SK-N-SH (cell line): ENCODE results near the gene SHISAL1. TPM values are rescaled to one million over a fixed set of nuclear protein-coding genes. Genes with fewer than 3 reads are reported as not detected.

Experiments used
- CTCF ChIA-PET: fragments of 300-600, 350-600 bp; formaldehyde crosslinking; extraction: SDS; loops from one replicate; lab custom pipeline; 2021; lab: Yijun Ruan, JAX
- POLR2A ChIA-PET: fragments of 350-600 bp; sonication (Branson Sonifier 250); formaldehyde crosslinking; extraction: SDS; loops from one replicate; lab custom pipeline; 2020; ENCODE audit warnings: antibody characterized with exemption, inconsistent platforms; lab: Yijun Ruan, JAX
- DNase-seq: peaks from one replicate; pipeline ENCODE4 v3.0.0; 2012
- H2AFZ ChIP-seq: fragments of 200-600 bp; sonication (generic); 2 replicates; pipeline ENCODE4 v1.8.1; 2016; ENCODE audit warnings: antibody characterized with exemption, mild to moderate bottlenecking, low read depth
- H3F3A ChIP-seq: fragments of 200-600 bp; sonication (generic); replicated peaks from 2 replicates; pipeline ENCODE3; 2016; ENCODE audit warnings: antibody characterized with exemption, mild to moderate bottlenecking; ENCODE audit not compliant: insufficient read depth
- H3K27ac ChIP-seq, 2 experiments: fragments of 200-500 bp in 1 of 2; fragments of 200-600 bp in 1 of 2; sonication (Bioruptor generic) in 1 of 2; sonication (generic), shearing (Covaris generic) in 1 of 2; 2 replicates each; pipeline versions ENCODE4 v1.5.1 to v1.6.1; 2014 to 2016; ENCODE audit warnings: low read depth in 2 of 2, inconsistent platforms in 1 of 2, low read length in 1 of 2, mild to moderate bottlenecking in 1 of 2, mixed read lengths in 1 of 2
- H3K27me3 ChIP-seq: fragments of 200-600 bp; sonication (generic), shearing (Covaris generic); 2 replicates; pipeline ENCODE4 v1.6.1; 2016; ENCODE audit warnings: mixed run types; ENCODE audit not compliant: insufficient read depth
- H3K36me3 ChIP-seq, 2 experiments: fragments of 200-500 bp in 1 of 2; fragments of 200-600 bp in 1 of 2; sonication (Bioruptor generic) in 1 of 2; sonication (generic) in 1 of 2; replicated peaks in 1 of 2; 2 replicates each; pipeline versions ENCODE3 to v1.5.1; 2014 to 2016; ENCODE audit warnings: low read length in 1 of 2, mild to moderate bottlenecking in 1 of 2; ENCODE audit not compliant: insufficient read depth in 2 of 2, control insufficient read depth in 1 of 2
- H3K4me1 ChIP-seq, 2 experiments: fragments of 200-500 bp in 1 of 2; fragments of 200-600 bp in 1 of 2; sonication (Bioruptor generic) in 1 of 2; sonication (generic), shearing (Covaris generic) in 1 of 2; 2 replicates each; pipeline versions ENCODE4 v1.5.1 to v1.6.1; 2014 to 2016; ENCODE audit warnings: low read depth in 1 of 2, low read length in 1 of 2, mixed run types in 1 of 2; ENCODE audit not compliant: insufficient read depth in 2 of 2, control insufficient read depth in 1 of 2
- H3K4me2 ChIP-seq: fragments of 200-600 bp; sonication (generic), shearing (Covaris generic); 2 replicates; pipeline ENCODE4 v1.6.1; 2017; ENCODE audit warnings: mixed run types
- H3K4me3 ChIP-seq, 2 experiments: fragments of 200-500 bp in 1 of 2; fragments of 200-600 bp in 1 of 2; sonication (Bioruptor generic) in 1 of 2; sonication (generic), shearing (Covaris generic) in 1 of 2; 2 replicates each; pipeline versions ENCODE4 v1.5.1 to v1.8.1; 2014 to 2016; ENCODE audit warnings: low read depth in 2 of 2, inconsistent platforms in 1 of 2, low read length in 1 of 2, mild to moderate bottlenecking in 1 of 2, mixed read lengths in 1 of 2, moderate library complexity in 1 of 2
- H3K79me2 ChIP-seq: fragments of 200-600 bp; sonication (generic); 2 replicates; pipeline ENCODE4 v1.8.1; 2017; ENCODE audit warnings: mild to moderate bottlenecking; ENCODE audit not compliant: insufficient read depth
- H3K9ac ChIP-seq: fragments of 200-600 bp; sonication (generic); 2 replicates; pipeline ENCODE4 v1.6.1; 2017; ENCODE audit warnings: mixed run types
- H3K9me2 ChIP-seq: fragments of 200-600 bp; sonication (generic); 2 replicates; pipeline ENCODE4 v1.6.1; 2017; ENCODE audit warnings: mixed run types
- H3K9me3 ChIP-seq: fragments of 200-600 bp; sonication (generic); 2 replicates; pipeline ENCODE4 v1.6.1; 2017; ENCODE audit warnings: mixed run types, mild to moderate bottlenecking, moderate library complexity
- H4K20me1 ChIP-seq: fragments of 200-600 bp; sonication (generic); 2 replicates; pipeline ENCODE4 v1.6.1; 2017; ENCODE audit warnings: mild to moderate bottlenecking, mixed run types; ENCODE audit not compliant: insufficient read depth
- CHD2 ChIP-seq: fragments of 150-350 bp; IDR thresholded peaks from 2 replicates; pipeline ENCODE4 v1.6.1; 2018; ENCODE audit warnings: low read length; ENCODE audit not compliant: partially characterized antibody
- FOSL2 ChIP-seq: IDR thresholded peaks from 2 replicates; pipeline ENCODE4 v1.4.0; 2012; ENCODE audit warnings: low read depth, mild to moderate bottlenecking, moderate library complexity, borderline replicate concordance
- GABPA ChIP-seq: IDR thresholded peaks from 2 replicates; pipeline ENCODE4 v1.4.0; 2012; ENCODE audit warnings: low read depth, mild to moderate bottlenecking
- GATA2 ChIP-seq: sonication (generic); formaldehyde crosslinking; IDR thresholded peaks from 2 replicates; pipeline ENCODE4 v1.5.0; 2020; ENCODE audit warnings: mild to moderate bottlenecking, missing genetic modification reagents
- IRF3 ChIP-seq: fragments of 150-350 bp; IDR thresholded peaks from 2 replicates; pipeline ENCODE4 v1.6.1; 2016; ENCODE audit warnings: mild to moderate bottlenecking, low read depth, low read length
- MEF2A ChIP-seq: IDR thresholded peaks from 2 replicates; pipeline ENCODE4 v1.4.0; 2012; ENCODE audit warnings: low read depth, borderline replicate concordance
- PBX3 ChIP-seq: IDR thresholded peaks from 2 replicates; pipeline ENCODE4; 2012
- POLR2AphosphoS5 ChIP-seq: IDR thresholded peaks from 2 replicates; pipeline ENCODE4 v1.6.1; 2012; ENCODE audit warnings: low read depth, low read length
- RAD21 ChIP-seq: IDR thresholded peaks from 2 replicates; pipeline ENCODE4 v1.6.1; 2012; ENCODE audit warnings: mild to moderate bottlenecking, low read length
- RFX5 ChIP-seq: IDR thresholded peaks from 2 replicates; pipeline ENCODE4 v1.6.1; 2012; ENCODE audit warnings: mild to moderate bottlenecking, improper control_type of control experiment, low read length
- SIN3A ChIP-seq: IDR thresholded peaks from 2 replicates; pipeline ENCODE4 v1.6.1; 2012; ENCODE audit warnings: low read depth, mild to moderate bottlenecking, low read length, moderate library complexity, borderline replicate concordance
- SMC3 ChIP-seq: IDR thresholded peaks from 2 replicates; pipeline ENCODE4 v1.6.1; 2012; ENCODE audit warnings: low read depth, low read length, improper control_type of control experiment
- WGBS: methylation state at CpG from one replicate; pipeline ENCODE4 v1.1.6; 2017; ENCODE audit warnings: low lambda C conversion rate; 5-methylcytosine and 5-hydroxymethylcytosine counted together
- polyA plus RNA-seq, 3 experiments: library from polyadenylated mRNA; depleted of rRNA; stranded (reverse); fragments of >200 nt; gene quantifications; 2 replicates each; pipeline ENCODE4 v1.2.3, GENCODE V29; 2012

SHISAL1 gene
- polyA plus RNA-seq, 1 of the 3 experiments (the other 2 are of a cell fraction), result 0.10 TPM

- ChIA-PET CTCF (no interaction called here), POLR2A (no interaction called here)
- Histone ChIP-seq H2AFZ (no peak overlapping the region), H4K20me1 (no peaks in the 10 kb centered on the region), H3K9me2 (no peaks in the 10 kb centered on the region), H3K9ac (no peak overlapping the region), H3K4me1 (peaks cover 11 to 12% of the 10 kb centered on the region in 2 experiments; a peak in 3 of 4 replicates), H3K27ac (no peak overlapping the region), H3K27me3 (no peaks in the 10 kb centered on the region), H3K79me2 (no peaks in the 10 kb centered on the region), H3K9me3 (no peaks in the 10 kb centered on the region), H3K36me3 (no peaks in the 10 kb centered on the region), H3F3A (peaks cover 6% of the 10 kb centered on the region), H3K4me2 (no peak overlapping the region), H3K4me3 (no peak overlapping the region)
- WGBS, result 86% methylated on average over 9 of the region's 16 CpGs
- TF ChIP-seq SIN3A (no peak), IRF3 (no peak), RAD21 (no peak), GABPA (no peak), CHD2 (no peak), SMC3 (no peak), POLR2AphosphoS5 (no peak), RFX5 (no peak), MEF2A (no peak), FOSL2 (no peak)
- DNase-seq, result no peak
These were observed 745 bp upstream of the SHISAL1 start for GRCh38 chr22:44313385-44314006.

GRCh38 chr22:44311855-44312170 lies 938 bp downstream of the SHISAL1 start:
- ChIA-PET POLR2A (no interaction called here), CTCF (interaction anchor here (1.7 kb wide), 1 partner anchor 9 kb away, joined by 5 read pairs; no protein-coding TSS in a partner anchor)
- Histone ChIP-seq H3K4me1 (peaks cover 4 to 12% of the 10 kb centered on the region in 2 experiments; a peak in 3 of 4 replicates), H3K9me2 (no peaks in the 10 kb centered on the region), H3K79me2 (no peaks in the 10 kb centered on the region), H3K36me3 (no peaks in the 10 kb centered on the region), H3K27ac (peak overlapping the region in 1 of 2 experiments; percentile 37; a peak in 2 of 4 replicates), H4K20me1 (no peaks in the 10 kb centered on the region), H3K4me3 (no peak overlapping the region), H3F3A (peaks cover 6% of the 10 kb centered on the region)
- TF ChIP-seq PBX3 (peak; percentile 34; the same call in 1 of the 2 replicates), GATA2 (CRISPR knock-in tag) (no peak)
- TF ChIP-seq, all 33 proteins: peak for 1
- H3K9me3 ChIP-seq, result no peaks in the 10 kb centered on the region
- WGBS, result 25% methylated on average over 3 of the region's 3 CpGs
- H3K4me2 ChIP-seq, result 0 out of 2 replicates have a peak overlapping the region, but pooled peaks have one; percentile 10
- H3K9ac ChIP-seq, result peak overlapping the region; percentile 21; the same call in 1 of the 2 replicates
- DNase-seq, result no peak
- no peaks in the 10 kb centered on the region for H3K27me3 ChIP-seq
- H2AFZ ChIP-seq, result no peak overlapping the region
